NB4 (cell line): ENCODE data around the gene BLVRA.
"Not testable (repeated sequence)": the region's sequence is repeated elsewhere in the genome, so short reads cannot be mapped to it uniquely, and the experiment has no call there.

Experiments
- DNase-seq: peaks from one replicate; pipeline ENCODE4 v3.0.0; 2010; ENCODE audit warnings: low read depth
- H3K4me3 ChIP-seq: one replicate; pipeline ENCODE4 v1.5.1; 2011; ENCODE audit warnings: mild to moderate bottlenecking, low read depth, low read length, moderate library complexity
- CTCF ChIP-seq: IDR thresholded peaks from one replicate; pipeline ENCODE4 v1.5.1; 2012; ENCODE audit warnings: low read depth, low read length
- MYC ChIP-seq: IDR thresholded peaks from 2 replicates; pipeline ENCODE4 v1.6.1; 2011; ENCODE audit warnings: low read depth, low read length
- POLR2A ChIP-seq: IDR thresholded peaks from 2 replicates; pipeline ENCODE4 v1.6.1; 2011; ENCODE audit warnings: mild to moderate bottlenecking; ENCODE audit not compliant: insufficient read length; ENCODE audit errors: extremely low read depth
- TF ChIP-seq, protein P1 (sequence below): IDR thresholded peaks from 2 replicates; pipeline ENCODE4 v1.6.1; 2011; ENCODE audit warnings: low read depth, low read length

BLVRA gene

GRCh38 chr7:43771573-43771972, 13.1 kb downstream of the BLVRA start:
- DNase-seq = no peak
- TF ChIP-seq POLR2A (no peak), CTCF (no peak), MYC (no peak)
- TF ChIP-seq, protein P1, sequence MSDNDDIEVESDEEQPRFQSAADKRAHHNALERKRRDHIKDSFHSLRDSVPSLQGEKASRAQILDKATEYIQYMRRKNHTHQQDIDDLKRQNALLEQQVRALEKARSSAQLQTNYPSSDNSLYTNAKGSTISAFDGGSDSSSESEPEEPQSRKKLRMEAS = no peak
- H3K4me3 ChIP-seq = no peak overlapping the region

DNA sequence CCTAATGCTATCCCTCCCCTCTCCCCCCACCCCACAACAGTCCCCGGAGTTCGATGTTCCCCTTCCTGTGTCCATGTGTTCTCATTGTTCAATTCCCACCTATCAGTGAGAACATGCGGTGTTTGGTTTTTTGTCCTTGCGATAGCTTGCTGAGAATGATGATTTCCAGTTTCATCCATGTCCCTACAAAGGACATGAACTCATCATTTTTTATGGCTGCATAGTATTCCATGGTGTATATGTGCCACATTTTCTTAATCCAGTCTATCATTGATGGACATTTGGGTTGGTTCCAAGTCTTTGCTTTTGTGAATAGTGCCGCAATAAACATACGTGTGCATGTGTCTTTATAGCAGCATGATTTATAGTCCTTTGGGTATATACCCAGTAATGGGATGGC, 14.8 kb downstream of the BLVRA start:
- DNase-seq, H3K4me3 ChIP-seq: not testable (repeated sequence)

DNA sequence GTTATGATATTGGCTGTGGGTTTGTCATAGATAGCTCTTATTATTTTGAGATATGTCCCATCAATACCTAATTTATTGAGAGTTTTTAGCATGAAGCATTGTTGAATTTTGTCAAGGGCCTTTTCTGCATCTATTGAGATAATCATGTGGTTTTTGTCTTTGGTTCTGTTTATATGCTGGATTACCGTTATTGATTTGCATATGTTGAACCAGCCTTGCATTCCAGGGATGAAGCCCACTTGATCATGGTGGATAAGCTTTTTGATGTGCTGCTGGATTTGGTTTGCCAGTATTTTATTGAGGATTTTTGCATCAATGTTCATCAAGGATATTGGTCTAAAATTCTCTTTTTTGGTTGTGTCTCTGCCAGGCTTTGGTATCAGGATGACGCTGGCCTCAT, 16.8 kb downstream of the BLVRA start:
- H3K4me3 ChIP-seq, DNase-seq: not testable (repeated sequence)

DNA sequence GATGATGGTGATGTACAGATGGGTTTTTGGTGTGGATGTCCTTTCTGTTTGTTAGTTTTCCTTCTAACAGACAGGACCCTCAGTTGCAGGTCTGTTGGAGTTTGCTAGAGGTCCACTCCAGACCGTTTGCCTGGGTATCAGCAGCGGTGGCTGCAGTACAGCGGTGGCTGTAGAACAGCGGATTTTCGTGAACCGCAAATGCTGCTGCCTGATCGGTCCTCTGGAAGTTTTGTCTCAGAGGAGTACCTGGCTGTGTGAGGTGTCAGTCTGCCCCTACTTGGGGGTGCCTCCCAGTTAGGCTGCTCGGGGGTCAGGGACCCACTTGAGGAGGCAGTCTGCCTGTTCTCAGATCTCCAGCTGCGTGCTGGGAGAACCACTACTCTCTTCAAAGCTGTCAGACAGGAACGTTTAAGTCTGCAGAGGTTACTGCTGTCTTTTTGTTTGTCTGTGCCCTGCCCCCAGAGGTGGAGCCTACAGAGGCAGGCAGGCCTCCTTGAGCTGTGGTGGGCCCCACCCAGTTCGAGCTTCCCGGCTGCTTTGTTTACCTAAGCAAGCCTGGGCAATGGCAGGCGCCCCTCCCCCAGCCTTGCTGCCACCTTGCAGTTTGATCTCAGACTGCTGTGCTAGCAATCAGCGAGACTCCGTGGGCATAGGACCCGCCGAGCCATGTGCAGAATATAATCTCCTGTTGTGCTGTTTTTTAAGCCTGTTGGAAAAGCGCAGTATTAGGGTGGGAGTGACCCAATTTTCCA, 20.0 kb downstream of the BLVRA start:
- not testable (repeated sequence) for H3K4me3 ChIP-seq, DNase-seq

DNA sequence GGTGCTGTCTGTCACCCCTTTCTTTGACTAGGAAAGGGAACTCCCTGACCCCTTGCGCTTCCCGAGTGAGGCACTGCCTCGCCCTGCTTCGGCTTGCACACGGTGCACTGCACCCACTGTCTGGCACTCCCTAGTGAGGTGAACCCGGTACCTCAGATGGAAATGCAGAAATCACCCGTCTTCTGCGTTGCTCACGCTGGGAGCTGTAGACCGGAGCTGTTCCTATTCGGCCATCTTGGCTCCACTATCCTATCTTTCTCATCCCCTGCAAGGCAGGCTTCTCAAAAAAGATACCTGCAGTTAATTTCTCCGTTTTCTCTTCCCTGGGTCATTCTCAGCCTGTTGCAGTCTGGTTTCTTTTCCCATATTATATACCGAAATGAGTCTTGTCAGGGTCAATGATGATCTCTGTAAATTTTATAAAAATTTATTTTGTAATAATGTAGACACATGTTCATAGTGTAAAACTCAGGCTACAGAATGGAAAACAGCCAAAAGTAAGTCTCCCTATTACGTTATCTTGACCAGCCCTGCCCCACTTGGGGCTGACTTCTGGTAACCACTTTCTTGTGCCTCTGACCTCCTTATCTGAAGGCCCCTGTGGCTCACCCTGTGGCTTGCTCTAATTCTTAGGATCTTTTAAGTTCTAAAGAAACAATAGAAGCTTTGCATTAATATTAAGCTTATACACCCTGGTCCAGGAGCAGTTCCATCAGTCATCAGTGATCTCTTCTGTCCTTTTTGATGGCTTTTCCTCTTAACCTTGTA, 20.7 kb downstream of the BLVRA start:
- no peak for DNase-seq
- TF ChIP-seq MYC (no peak), POLR2A (no peak), CTCF (no peak)
- TF ChIP-seq, protein P1 = no peak
- H3K4me3 ChIP-seq = no peak overlapping the region

GRCh38 chr7:43781726-43782607, 23.5 kb downstream of the BLVRA start:
- H3K4me3 ChIP-seq = no peak overlapping the region
- TF ChIP-seq CTCF (no peak), MYC (no peak), POLR2A (no peak)
- TF ChIP-seq, protein P1 = no peak
- peak; percentile 37 for DNase-seq

- TF ChIP-seq POLR2A (no peak), CTCF (no peak), MYC (no peak)
- TF ChIP-seq, protein P1 = no peak
- DNase-seq = no peak
- no peak overlapping the region for H3K4me3 ChIP-seq
These were observed 24.5 kb downstream of the BLVRA start for GRCh38 chr7:43782768-43783555.
